ENCODE measurements around the gene P3H3.
A peak's percentile ranks its signal among the peaks of the same experiment; 100 is the strongest.

The P3H3 gene

DNA sequence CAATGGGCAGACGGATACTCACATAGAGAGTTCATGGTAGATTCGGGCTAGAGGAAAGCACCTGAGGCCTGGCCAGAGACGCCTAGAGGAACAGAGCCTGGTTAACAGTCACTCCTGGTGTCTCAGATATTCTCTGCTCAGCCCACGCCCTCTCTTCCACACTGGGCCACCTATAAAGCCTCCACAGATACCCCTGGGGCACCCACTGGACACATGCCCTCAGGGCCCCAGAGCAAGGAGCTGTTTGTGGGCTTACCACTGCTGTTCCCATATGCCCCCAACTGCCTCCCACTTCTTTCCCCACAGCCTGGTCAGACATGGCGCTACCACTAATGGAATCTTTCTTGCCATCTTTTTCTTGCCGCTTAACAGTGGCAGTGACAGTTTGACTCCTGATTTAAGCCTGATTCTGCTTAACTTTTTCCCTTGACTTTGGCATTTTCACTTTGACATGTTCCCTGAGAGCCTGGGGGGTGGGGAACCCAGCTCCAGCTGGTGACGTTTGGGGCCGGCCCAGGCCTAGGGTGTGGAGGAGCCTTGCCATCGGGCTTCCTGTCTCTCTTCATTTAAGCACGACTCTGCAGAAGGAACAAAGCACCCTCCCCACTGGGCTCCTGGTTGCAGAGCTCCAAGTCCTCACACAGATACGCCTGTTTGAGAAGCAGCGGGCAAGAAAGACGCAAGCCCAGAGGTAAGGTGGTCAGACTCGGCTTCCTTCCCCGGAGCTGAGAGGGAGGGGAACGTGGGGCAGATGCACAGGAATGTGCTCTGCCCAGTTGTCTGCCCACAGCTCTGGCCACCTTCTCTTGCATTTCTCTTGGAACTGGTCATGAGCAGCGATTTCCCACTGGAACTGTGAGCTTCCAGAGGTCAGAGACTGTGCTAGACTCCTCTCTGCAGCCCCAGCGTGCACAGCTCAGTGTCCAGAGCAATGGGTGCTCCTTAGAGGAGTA lies 39.0 kb upstream of the P3H3 start, which contains the start of gene CD4:
TSS of gene CD4 (plus strand) at position 557 of the 953 bp plus-strand sequence. CDS start 10,611 bp downstream, outside the sequence.
- no peak for TF ChIP-seq POLR2A (IDR thresholded peaks at IDR 0.05; ENCODE audit: low read length)
- TF ChIP-seq GATA1 (IDR thresholded peaks at IDR 0.05; ENCODE audit: low read depth, low read length): no peak
- DNase-seq: no peak

DNA sequence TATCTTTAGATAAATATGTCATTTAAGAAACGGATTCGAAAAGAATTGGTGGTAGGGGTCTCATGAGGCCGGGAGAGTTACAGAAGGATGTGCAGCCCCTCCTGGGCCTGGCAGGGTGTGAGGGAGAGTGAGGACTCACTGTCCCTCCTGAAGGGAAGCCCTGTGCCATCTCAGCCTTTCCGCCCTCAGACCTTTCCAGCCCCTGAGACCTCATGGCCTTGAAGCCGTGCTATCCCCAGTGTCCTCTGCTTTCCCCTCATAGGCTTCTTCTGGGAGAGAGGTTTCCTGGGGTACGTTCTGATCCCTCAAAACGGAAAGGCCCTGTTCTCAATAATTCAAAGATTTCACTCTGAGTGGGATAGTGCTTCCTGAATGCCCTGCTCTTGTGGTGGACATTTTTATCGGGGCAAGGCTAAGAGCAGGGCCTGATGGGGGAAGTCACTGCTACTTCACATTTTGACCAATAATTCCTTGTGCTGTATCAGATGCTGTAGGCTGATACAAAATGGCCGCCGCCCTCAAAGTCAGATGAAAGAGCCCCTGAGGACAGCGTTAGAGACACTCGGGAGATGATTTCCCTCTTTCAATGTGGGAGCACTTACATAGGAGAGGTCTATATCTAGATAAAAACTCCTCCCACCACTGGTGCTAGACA lies 37.6 kb upstream of the P3H3 start:
- no peak for DNase-seq
- no peak for TF ChIP-seq GATA1 (IDR thresholded peaks at IDR 0.05; ENCODE audit: low read depth, low read length)
- no peak for TF ChIP-seq POLR2A (IDR thresholded peaks at IDR 0.05; ENCODE audit: low read length)

DNA sequence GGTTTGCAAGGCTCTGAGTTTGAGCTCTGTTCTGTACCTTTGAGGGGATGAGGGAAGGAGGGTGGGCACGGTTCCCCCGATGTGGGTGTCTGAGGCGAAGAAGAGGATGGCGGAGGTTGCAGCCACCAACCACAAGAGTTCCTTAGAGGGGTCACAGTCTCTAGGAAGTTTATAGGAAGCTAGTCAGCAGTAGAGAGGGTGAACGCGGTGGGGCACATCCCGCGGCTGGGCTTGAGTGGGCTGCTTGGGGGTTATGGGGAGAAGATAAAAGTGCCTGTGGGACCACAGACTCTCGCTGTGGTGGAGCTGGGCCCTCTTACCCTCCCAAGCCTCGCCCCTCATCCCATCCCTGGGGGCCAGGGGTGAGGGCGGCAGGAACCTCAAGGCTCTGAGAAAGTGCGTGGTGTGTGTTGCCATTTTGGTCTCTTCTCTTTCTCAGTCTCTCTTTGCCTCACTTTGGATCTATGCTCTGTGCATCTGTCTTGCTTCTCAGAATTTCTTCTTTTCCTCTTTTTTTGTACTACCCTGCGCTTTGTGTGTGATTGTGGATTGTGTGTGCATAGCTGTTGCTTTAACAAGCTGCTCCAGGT lies 36.2 kb upstream of the P3H3 start:
- no peak for TF ChIP-seq POLR2A (IDR thresholded peaks at IDR 0.05; ENCODE audit: low read length)
- TF ChIP-seq GATA1 (IDR thresholded peaks at IDR 0.05; ENCODE audit: low read depth, low read length): no peak
- no peak for DNase-seq

DNA sequence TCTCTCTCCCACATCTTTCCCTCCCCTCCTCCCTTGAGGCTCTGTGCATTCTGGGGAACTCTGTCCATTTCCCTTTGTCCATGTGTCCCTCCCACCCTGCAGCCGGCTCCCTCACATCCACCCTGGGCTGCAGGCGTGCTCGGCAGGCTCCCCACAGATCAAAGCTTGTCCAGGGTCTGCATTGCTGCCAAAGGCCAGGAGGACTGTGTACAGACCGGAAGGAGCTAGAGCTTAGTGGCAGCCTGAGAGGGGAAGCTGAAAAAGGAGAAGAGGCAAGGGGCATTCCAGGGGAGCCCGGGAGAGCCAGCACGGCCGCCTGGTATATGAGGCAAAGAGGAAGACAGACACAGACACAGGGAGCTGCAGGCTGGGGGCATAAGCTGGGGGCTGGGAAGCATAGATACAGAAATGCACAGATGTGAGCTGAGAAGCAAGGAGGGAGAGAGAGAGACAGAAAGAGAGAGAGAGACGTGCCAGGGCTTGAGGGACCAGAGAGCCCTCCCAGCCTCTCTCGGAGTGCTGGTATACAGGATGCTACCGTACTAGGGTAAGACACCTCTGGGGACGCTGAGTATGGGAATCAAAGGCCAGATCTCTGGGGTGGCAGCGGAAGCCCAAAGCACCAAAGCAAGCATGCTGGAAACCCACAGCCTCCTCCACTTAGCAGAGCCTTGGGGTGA lies 35.5 kb upstream of the P3H3 start:
- no peak for TF ChIP-seq GATA1 (IDR thresholded peaks at IDR 0.05; ENCODE audit: low read depth, low read length)
- TF ChIP-seq POLR2A (IDR thresholded peaks at IDR 0.05; ENCODE audit: low read length): no peak
- DNase-seq: no peak

DNA sequence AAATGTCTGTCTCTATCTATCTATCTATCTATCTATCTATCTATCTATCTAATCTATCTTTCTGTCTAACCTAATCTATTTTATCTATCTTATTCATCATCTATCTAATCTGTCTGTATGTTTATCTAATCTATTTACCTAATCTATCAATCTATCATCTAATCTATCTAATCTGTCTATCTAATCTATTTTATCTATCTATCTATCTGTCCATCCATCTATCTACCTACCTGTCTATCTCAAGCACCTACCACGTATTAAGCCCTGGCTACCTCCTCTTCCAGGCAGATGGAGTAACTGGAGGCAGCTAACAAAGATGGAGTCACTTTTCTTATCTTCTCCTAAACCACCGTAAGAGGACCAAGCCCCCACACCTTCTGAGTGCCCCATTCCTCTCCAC lies 33.1 kb upstream of the P3H3 start:
- DNase-seq: peak in 1 of 2 experiments; percentile 36
- TF ChIP-seq GATA1 (IDR thresholded peaks at IDR 0.05; ENCODE audit: low read depth, low read length) (no peak), POLR2A (IDR thresholded peaks at IDR 0.05; ENCODE audit: low read length) (no peak)

DNA sequence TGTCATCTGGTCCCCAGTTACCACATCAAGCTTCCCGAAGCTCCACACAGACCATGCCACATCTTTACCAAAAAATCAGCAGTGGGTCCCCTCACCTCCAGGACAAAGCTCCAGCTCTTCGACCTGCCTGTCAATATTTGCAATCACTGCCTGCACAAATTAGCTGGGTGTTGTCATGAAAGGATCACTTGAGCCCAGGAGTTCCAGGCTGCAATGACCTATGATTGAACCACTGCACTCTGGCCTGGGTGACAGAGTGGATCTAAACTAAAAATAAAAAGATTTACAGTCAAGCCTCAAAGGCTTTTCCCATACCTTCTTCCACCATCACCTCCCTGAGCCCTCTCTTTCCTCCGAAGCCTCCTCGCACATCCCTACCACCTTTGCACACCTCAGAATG lies 31.6 kb upstream of the P3H3 start:
- DNase-seq: no peak
- TF ChIP-seq POLR2A (IDR thresholded peaks at IDR 0.05; ENCODE audit: low read length) (no peak), GATA1 (IDR thresholded peaks at IDR 0.05; ENCODE audit: low read depth, low read length) (no peak)

DNA sequence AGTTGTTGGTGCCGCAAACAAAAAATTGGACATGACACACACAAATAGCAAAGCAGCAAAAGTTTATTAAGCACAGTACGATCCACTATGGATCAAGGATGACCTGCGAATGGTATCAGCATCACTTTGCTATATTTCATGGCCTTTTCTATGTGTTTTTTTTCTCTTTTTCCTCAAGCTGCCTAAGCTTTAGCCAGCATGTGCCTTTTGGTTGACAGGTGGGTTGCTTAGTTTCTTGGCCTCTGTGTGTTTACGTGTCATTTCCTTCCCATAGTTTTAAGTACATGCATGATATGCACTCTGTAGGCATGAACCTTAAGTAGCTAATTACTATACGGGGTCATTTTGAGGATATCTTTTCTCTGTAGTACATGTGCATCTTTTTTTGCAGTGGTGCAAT lies 29.1 kb upstream of the P3H3 start:
- TF ChIP-seq GATA1 (IDR thresholded peaks at IDR 0.05; ENCODE audit: low read depth, low read length): no peak
- no peak for TF ChIP-seq POLR2A (IDR thresholded peaks at IDR 0.05; ENCODE audit: low read length)
- DNase-seq: no peak

DNA sequence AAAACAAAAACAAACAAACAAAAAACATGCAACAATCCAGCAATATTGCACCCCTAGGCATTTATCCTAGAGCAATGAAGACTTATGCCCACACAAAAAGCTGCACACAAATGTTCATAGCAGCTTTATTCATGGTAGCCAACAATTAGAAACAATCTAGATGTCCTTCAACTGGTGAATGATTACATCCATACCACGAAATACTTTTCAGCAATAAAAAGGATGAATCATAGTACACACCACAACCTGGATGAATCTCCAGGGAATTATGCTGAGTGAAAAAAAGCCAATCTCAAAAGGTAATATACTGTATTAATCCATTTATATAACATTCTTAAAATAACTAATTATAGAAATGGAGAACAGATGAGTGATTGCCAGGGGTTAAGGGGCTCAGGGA lies 21.0 kb upstream of the P3H3 start:
- TF ChIP-seq POLR2A (IDR thresholded peaks at IDR 0.05; ENCODE audit: low read length) (no peak), GATA1 (IDR thresholded peaks at IDR 0.05; ENCODE audit: low read depth, low read length) (no peak)
- DNase-seq: no peak

DNA sequence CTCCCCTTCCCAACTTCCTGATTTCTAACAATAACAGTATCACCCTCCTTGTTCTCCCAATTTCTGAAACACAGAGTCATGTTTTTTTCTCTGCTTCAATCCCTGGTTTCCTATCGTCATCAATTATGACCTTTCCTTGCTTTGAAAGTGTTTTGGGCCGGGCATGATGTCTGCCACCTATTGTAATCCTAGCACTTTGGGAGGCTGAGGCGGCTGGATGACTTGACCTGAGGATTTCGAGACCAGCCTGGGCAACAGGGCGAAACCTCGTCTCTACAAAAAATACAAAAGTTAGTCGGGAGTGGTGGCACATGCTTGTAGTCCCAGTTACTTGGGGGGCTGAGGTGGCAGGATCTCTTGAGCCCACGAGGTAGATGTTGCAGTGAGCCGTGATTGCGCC lies 19.2 kb upstream of the P3H3 start:
- DNase-seq: no peak

DNA sequence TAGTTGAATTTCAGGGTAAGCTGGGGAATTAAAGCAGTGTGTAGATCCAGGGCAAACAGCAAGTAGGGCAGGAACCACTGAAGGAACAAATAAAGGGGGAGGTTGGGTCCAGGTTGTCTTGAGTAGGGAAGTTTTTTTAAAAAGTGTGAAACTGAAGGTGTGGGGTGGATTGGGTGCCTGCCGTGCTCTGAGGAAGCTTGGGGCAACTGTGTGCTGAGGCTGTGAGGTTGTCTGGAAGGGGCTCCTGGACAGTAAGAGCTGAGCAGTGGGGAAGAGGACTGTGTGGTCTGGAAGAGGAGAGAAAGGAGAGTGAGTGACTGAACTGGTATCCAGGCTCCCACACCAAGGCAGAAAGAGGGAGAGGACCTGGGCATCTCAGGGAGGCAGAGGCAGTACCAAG lies 17.4 kb upstream of the P3H3 start:
- no peak for DNase-seq
- TF ChIP-seq GATA1 (IDR thresholded peaks at IDR 0.05; ENCODE audit: low read depth, low read length) (no peak), POLR2A (IDR thresholded peaks at IDR 0.05; ENCODE audit: low read length) (no peak)

More for the DNA sequence above, 19.2 kb upstream of the P3H3 start:
- TF ChIP-seq GATA1 (IDR thresholded peaks at IDR 0.05; ENCODE audit: low read depth, low read length): no peak
- TF ChIP-seq POLR2A (IDR thresholded peaks at IDR 0.05; ENCODE audit: low read length): no peak

DNA sequence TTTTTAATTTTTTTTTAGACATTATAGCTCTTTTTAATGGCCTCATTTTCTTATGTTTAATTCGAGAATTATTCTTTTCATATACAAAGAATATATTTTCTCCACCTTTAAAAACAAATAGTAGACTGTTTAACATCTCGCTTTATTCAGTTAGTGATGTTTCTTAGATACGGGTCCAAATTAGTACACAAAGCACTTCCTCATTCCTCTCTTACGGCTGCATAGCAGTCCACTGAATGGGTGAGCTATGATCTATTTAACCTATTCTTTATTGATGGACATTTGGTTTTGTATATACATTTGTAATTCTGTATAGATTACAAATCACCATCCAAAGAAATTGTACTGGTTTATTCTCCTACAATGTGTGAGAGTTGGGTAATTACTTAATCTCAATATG lies 14.8 kb upstream of the P3H3 start:
- DNase-seq: no peak
- TF ChIP-seq GATA1 (IDR thresholded peaks at IDR 0.05; ENCODE audit: low read depth, low read length): no peak
- TF ChIP-seq POLR2A (IDR thresholded peaks at IDR 0.05; ENCODE audit: low read length): no peak

DNA sequence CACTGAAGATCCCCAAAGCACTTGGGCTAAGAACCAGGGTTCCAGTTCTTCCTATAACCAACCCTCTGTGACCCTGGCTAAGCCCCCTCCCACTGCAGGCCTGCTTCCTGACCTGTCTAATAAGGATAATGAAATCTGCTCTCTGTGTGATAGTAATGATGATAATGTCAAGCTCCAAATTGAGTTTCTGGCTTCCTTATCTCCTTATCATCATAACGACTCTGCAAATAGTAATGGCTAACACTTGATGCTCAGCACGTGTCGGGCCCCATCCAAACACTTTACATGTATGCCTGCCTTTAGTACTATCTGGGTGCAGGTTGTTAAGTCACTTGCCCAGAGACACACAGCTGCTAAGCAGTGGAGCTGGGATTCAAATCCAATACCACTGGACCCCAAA lies 11.6 kb upstream of the P3H3 start:
- no peak for DNase-seq
- TF ChIP-seq GATA1 (IDR thresholded peaks at IDR 0.05; ENCODE audit: low read depth, low read length): no peak
- no peak for TF ChIP-seq POLR2A (IDR thresholded peaks at IDR 0.05; ENCODE audit: low read length)

DNA sequence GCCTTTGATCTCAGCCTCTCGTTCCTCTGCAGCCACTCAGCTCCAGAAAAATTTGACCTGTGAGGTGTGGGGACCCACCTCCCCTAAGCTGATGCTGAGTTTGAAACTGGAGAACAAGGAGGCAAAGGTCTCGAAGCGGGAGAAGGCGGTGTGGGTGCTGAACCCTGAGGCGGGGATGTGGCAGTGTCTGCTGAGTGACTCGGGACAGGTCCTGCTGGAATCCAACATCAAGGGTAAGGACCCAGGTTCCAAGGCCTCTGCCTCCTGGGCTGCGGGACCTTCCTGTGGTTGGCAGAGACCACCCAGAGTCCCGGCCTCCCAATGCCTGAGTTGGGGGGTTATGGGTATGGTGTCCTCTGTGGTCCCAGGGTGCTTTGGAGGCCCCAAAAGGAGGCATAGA lies 11.1 kb upstream of the P3H3 start:
- DNase-seq: no peak
- TF ChIP-seq GATA1 (IDR thresholded peaks at IDR 0.05; ENCODE audit: low read depth, low read length): no peak
- no peak for TF ChIP-seq POLR2A (IDR thresholded peaks at IDR 0.05; ENCODE audit: low read length)
